Esophagus muscularis mucosa (tissue), 4 donors: ENCODE measurements around the gene GABRA5. TPM values are rescaled to one million over a fixed set of nuclear protein-coding genes. Genes with fewer than 3 reads are reported as not detected.

Experiments
- DNase-seq: peaks from one replicate; pipeline ENCODE4 v3.0.0-alpha.2; 2017; ENCODE audit errors: extremely low spot score
- H3K27ac ChIP-seq, 4 donors: fragments of 200-600 bp; sonication (generic); replicated peaks in 1 of 4; 1 replicate in 3 of 4; 2 replicates in 1 of 4; pipeline ENCODE4 v1.5.1; 2016 to 2019; ENCODE audit warnings: mild to moderate bottlenecking in 1 of 4
- H3K27me3 ChIP-seq, 4 donors: fragments of 200-600 bp; sonication (generic); one replicate each; pipeline versions ENCODE4 v1.5.1 to v1.6.0; 2016 to 2019
- H3K36me3 ChIP-seq, 4 donors: fragments of 200-600 bp; sonication (generic); one replicate each; pipeline ENCODE4 v1.5.1; 2016 to 2019
- H3K4me1 ChIP-seq, 4 donors: fragments of 200-600 bp; sonication (generic); one replicate each; pipeline ENCODE4 v1.5.1; 2016 to 2019
- H3K4me3 ChIP-seq, 4 donors: fragments of 200-600 bp; sonication (generic); 1 replicate in 2 of 4; 2 replicates in 2 of 4; pipeline ENCODE4 v1.5.1; 2016 to 2019; ENCODE audit warnings: mild to moderate bottlenecking in 4 of 4, moderate library complexity in 1 of 4
- H3K9me3 ChIP-seq, 4 donors: fragments of 200-600 bp; sonication (generic); 1 replicate in 3 of 4; 2 replicates in 1 of 4; pipeline ENCODE4 v1.5.1; 2016 to 2019
- EP300 ChIP-seq: sonication (generic); formaldehyde crosslinking; IDR thresholded peaks from one replicate; pipeline ENCODE4 v1.6.1; 2017; ENCODE audit warnings: antibody characterized with exemption
- POLR2A ChIP-seq: fragments of 450-650 bp; IDR thresholded peaks from one replicate; pipeline ENCODE4 v1.6.1; 2017; ENCODE audit warnings: antibody characterized with exemption, moderate library complexity, mild to moderate bottlenecking, low read depth
- POLR2AphosphoS5 ChIP-seq, 2 donors: sonication (generic); formaldehyde crosslinking; IDR thresholded peaks; one replicate each; pipeline ENCODE4 v1.6.1; 2017; ENCODE audit warnings: antibody characterized with exemption in 2 of 2
- WGBS: methylation state at CpG from one replicate; pipeline ENCODE4 v1.1.5; 2018; 5-methylcytosine and 5-hydroxymethylcytosine counted together
- intact Hi-C: fragments of 100-400 bp; cut with DNase I; formaldehyde crosslinking; loops from one replicate; pipeline ENCODE4 v1.15.1; 2023
- total RNA-seq, 4 donors: library from RNA; depleted of rRNA; stranded (reverse); fragments of >200 nt; gene quantifications; one replicate each; pipeline versions ENCODE4 v1.1.0 to v1.2.1, GENCODE V29; 2016
- TF ChIP-seq, protein P1 (sequence below), 3 experiments: fragments of 200-600 bp in 2 of 3; fragments of 450-650 bp in 1 of 3; sonication (generic) in 2 of 3; IDR thresholded peaks; one replicate each; pipeline ENCODE4 v1.5.1; 2017 to 2019; ENCODE audit warnings: antibody characterized with exemption in 3 of 3, mild to moderate bottlenecking in 2 of 3, moderate library complexity in 1 of 3

GABRA5 gene
- total RNA-seq, 4 donors from 2014 or later = 10.3 to 103 (median 38.0) TPM

GRCh38 chr15:26890451-26890850 is 23.6 kb downstream of the GABRA5 start:
- WGBS = 83% methylated on average over 7 of the region's 7 CpGs
- Histone ChIP-seq H3K27me3 (peaks cover 0 to 9% (median 0%) of the 10 kb centered on the region in 4 donors), H3K4me3 (no peak overlapping the region), H3K36me3 (no peaks in the 10 kb centered on the region), H3K9me3 (peaks cover 0 to 4% (median 0%) of the 10 kb centered on the region in 4 donors), H3K4me1 (peaks cover 0 to 44% (median 20%) of the 10 kb centered on the region in 4 donors), H3K27ac (no peak overlapping the region)
- intact Hi-C loops = loop anchor here (2.0 kb wide), 1 partner anchor 126 kb away; no protein-coding TSS in a partner anchor
- no peak for TF ChIP-seq POLR2A
- TF ChIP-seq POLR2AphosphoS5 (IDR thresholded peaks at IDR 0.05) = no peak
- no peak for TF ChIP-seq EP300
- TF ChIP-seq, protein P1, sequence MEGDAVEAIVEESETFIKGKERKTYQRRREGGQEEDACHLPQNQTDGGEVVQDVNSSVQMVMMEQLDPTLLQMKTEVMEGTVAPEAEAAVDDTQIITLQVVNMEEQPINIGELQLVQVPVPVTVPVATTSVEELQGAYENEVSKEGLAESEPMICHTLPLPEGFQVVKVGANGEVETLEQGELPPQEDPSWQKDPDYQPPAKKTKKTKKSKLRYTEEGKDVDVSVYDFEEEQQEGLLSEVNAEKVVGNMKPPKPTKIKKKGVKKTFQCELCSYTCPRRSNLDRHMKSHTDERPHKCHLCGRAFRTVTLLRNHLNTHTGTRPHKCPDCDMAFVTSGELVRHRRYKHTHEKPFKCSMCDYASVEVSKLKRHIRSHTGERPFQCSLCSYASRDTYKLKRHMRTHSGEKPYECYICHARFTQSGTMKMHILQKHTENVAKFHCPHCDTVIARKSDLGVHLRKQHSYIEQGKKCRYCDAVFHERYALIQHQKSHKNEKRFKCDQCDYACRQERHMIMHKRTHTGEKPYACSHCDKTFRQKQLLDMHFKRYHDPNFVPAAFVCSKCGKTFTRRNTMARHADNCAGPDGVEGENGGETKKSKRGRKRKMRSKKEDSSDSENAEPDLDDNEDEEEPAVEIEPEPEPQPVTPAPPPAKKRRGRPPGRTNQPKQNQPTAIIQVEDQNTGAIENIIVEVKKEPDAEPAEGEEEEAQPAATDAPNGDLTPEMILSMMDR (IDR thresholded peaks at IDR 0.05) = no peak
- DNase-seq = peak; percentile 64

GRCh38 chr15:26890988-26891387 is 24.1 kb downstream of the GABRA5 start:
- Histone ChIP-seq H3K36me3 (peaks cover 0 to 3% (median 0%) of the 10 kb centered on the region in 4 donors), H3K27ac (no peak overlapping the region), H3K9me3 (peaks cover 0 to 4% (median 0%) of the 10 kb centered on the region in 4 donors), H3K4me1 (peaks cover 0 to 42% (median 20%) of the 10 kb centered on the region in 4 donors), H3K4me3 (peak overlapping the region in 1 of 4 donors; percentile 9), H3K27me3 (peaks cover 0 to 9% (median 0%) of the 10 kb centered on the region in 4 donors)
- WGBS = 53% methylated on average over 6 of the region's 6 CpGs
- TF ChIP-seq POLR2A (no peak), POLR2AphosphoS5 (IDR thresholded peaks at IDR 0.05) (no peak), EP300 (no peak)
- TF ChIP-seq, protein P1 (IDR thresholded peaks at IDR 0.05) = no peak
- no peak for DNase-seq
- intact Hi-C loops = loop anchor here (2.0 kb wide), 1 partner anchor 126 kb away; no protein-coding TSS in a partner anchor

DNA sequence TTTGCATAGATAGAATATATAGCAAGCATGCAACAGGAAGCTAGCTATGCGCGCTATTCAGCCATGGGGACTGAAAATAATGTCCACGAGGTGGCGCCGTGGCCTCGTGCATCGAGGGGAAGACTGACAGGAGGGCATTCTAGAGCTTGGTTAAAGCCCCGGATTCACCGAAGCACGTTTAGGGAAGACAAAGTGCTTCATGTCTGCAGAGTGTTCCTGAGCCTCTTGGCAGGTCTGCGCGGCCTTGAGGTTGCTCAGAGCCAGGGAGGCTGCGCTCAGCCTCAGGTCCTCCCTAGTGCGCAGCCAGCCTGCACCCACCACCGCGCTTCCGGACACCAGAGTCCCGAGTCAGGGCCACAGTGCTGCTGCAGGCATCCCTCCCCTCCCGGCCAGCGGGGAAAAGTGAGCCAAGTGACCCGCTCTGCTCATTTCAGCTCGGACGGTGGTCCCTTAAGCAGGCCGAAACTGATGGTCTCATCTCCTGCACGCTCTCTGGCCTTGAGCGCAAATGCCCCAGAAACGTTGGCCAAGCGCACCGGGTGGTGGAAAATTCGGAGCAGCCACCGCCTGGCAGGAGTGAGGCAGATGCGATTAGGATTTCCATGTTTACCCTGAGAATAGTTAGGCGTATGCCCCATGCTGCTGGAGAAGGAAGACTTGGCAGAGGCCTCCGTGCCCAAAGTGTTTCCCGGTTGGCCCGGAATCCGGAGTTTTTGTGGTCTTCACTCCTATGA is 24.8 kb downstream of the GABRA5 start:
- 14% methylated on average over 18 of the region's 37 CpGs for WGBS
- TF ChIP-seq, protein P1 (IDR thresholded peaks at IDR 0.05) = peak; percentile 48 to 66 (median 61)
- TF ChIP-seq EP300 = no peak
- intact Hi-C loops = loop anchor here (2.0 kb wide), 1 partner anchor 125 kb away; no protein-coding TSS in a partner anchor
- Histone ChIP-seq H3K4me3 (peak overlapping the region; percentile 9 to 46 (median 24)), H3K36me3 (peaks cover 0 to 3% (median 0%) of the 10 kb centered on the region in 4 donors), H3K27me3 (peaks cover 0 to 9% (median 0%) of the 10 kb centered on the region in 4 donors), H3K27ac (no peak overlapping the region), H3K9me3 (peaks cover 0 to 4% (median 0%) of the 10 kb centered on the region in 4 donors), H3K4me1 (peaks cover 0 to 37% (median 20%) of the 10 kb centered on the region in 4 donors)
- DNase-seq = peak; percentile 91

- peaks cover 0 to 9% (median 0%) of the 10 kb centered on the region in 4 donors for H3K27me3 ChIP-seq
- peaks cover 0 to 37% (median 20%) of the 10 kb centered on the region in 4 donors for H3K4me1 ChIP-seq
- TF ChIP-seq POLR2AphosphoS5 (IDR thresholded peaks at IDR 0.05) (no peak), EP300 (no peak), POLR2A (no peak)
- TF ChIP-seq, protein P1 (IDR thresholded peaks at IDR 0.05) = no peak
- H3K27ac ChIP-seq = no peak overlapping the region
- WGBS = 62% methylated on average over 23 of the region's 24 CpGs
- peaks cover 0 to 4% (median 0%) of the 10 kb centered on the region in 4 donors for H3K9me3 ChIP-seq
- DNase-seq = peak; percentile 62
- peak overlapping the region in 3 of 4 donors; percentile 23 to 46 (median 24) for H3K4me3 ChIP-seq
- intact Hi-C loops = no loop called here
- peaks cover 0 to 3% (median 0%) of the 10 kb centered on the region in 4 donors for H3K36me3 ChIP-seq
Measured at GRCh38 chr15:26892182-26892518, 25.3 kb downstream of the GABRA5 start.
